Breast epithelium (tissue), 4 donors: ENCODE measurements around the gene OLFM4. TPM values are rescaled to one million over a fixed set of nuclear protein-coding genes. Genes with fewer than 3 reads are reported as not detected.

Source experiments
- DNase-seq, 2 donors: peaks; one replicate each; pipeline ENCODE4 v3.0.0-alpha.2; 2019; ENCODE audit warnings: low spot score in 2 of 2
- H3K27ac ChIP-seq, 2 donors: fragments of 200-600 bp; sonication (generic) in 1 of 2; one replicate each; pipeline ENCODE4 v1.5.1; 2016 to 2019; ENCODE audit warnings: mild to moderate bottlenecking in 1 of 2
- H3K27me3 ChIP-seq, 2 donors: fragments of 200-600 bp; sonication (generic) in 1 of 2; one replicate each; pipeline versions ENCODE4 v1.5.1 to v1.6.0; 2017 to 2019; ENCODE audit warnings: control low read depth in 1 of 2, mild to moderate bottlenecking in 1 of 2
- H3K36me3 ChIP-seq: fragments of 200-600 bp; one replicate; pipeline ENCODE4 v1.5.1; 2019
- H3K4me1 ChIP-seq, 2 donors: fragments of 200-600 bp; sonication (generic); one replicate each; pipeline ENCODE4 v1.5.1; 2016 to 2019; ENCODE audit warnings: control low read depth in 1 of 2
- H3K4me3 ChIP-seq, 3 donors: fragments of 200-600 bp; sonication (generic); 1 replicate in 2 of 3; 2 replicates in 1 of 3; pipeline ENCODE4 v1.5.1; 2016 to 2019; ENCODE audit warnings: mild to moderate bottlenecking in 3 of 3, moderate library complexity in 2 of 3
- H3K9me3 ChIP-seq, 2 donors: fragments of 200-600 bp; sonication (generic) in 1 of 2; one replicate each; pipeline ENCODE4 v1.5.1; 2016 to 2019; ENCODE audit warnings: control low read depth in 1 of 2
- POLR2A ChIP-seq: fragments of 450-650 bp; IDR thresholded peaks from one replicate; pipeline ENCODE4 v1.6.1; 2016; ENCODE audit warnings: antibody characterized with exemption, mild to moderate bottlenecking, moderate library complexity
- POLR2AphosphoS5 ChIP-seq, 3 donors: sonication (generic); formaldehyde crosslinking; IDR thresholded peaks; one replicate each; pipeline ENCODE4 v1.6.1; 2017; ENCODE audit warnings: antibody characterized with exemption in 3 of 3
- intact Hi-C: fragments of 100-400 bp; cut with DNase I; formaldehyde crosslinking; loops from one replicate; pipeline ENCODE4 v1.15.1; 2023; ENCODE audit warnings: low total_unique reads
- total RNA-seq, 3 donors: library from RNA; depleted of rRNA; stranded (reverse); fragments of >200 nt; gene quantifications; one replicate each; pipeline ENCODE4 v1.1.0, GENCODE V29; 2016
- TF ChIP-seq, protein P1 (sequence below), 3 donors: fragments of 450-650 bp; IDR thresholded peaks; one replicate each; pipeline ENCODE4 v1.5.1; 2016 to 2017; ENCODE audit warnings: antibody characterized with exemption in 3 of 3, mild to moderate bottlenecking in 3 of 3, moderate library complexity in 3 of 3

OLFM4 gene
- total RNA-seq, 3 donors from 2014 or later: 0.32 to 144 (median 1.9) TPM

DNA sequence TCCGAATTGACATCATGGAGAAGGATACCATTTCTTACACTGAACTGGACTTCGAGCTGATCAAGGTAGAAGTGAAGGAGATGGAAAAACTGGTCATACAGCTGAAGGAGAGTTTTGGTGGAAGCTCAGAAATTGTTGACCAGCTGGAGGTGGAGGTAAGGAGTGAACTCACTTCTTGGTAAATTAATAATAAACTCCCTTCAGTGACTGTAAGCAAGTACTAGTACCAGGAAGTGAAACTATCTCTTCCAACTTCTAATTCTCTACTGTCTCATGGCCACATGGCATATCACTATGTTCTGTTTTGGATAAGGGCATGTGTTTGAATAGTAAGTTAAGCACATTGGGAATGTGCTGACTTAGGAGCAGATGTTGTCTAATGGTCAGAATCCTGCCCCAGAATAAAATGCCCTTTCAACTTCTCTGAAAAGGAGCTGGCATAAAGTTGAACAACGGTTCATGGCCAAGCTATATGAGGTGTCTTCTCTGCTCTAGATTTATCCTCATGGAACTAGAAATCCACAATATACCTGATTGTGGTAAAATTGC is 13.4 kb downstream of the OLFM4 start:
- Histone ChIP-seq H3K27ac (no peak overlapping the region), H3K27me3 (no peaks in the 10 kb centered on the region), H3K4me3 (no peak overlapping the region), H3K4me1 (peaks cover 0 to 6% of the 10 kb centered on the region in 2 donors), H3K9me3 (no peaks in the 10 kb centered on the region), H3K36me3 (no peaks in the 10 kb centered on the region)
- no peak for DNase-seq
- intact Hi-C loops: no loop called here
- TF ChIP-seq, protein P1, sequence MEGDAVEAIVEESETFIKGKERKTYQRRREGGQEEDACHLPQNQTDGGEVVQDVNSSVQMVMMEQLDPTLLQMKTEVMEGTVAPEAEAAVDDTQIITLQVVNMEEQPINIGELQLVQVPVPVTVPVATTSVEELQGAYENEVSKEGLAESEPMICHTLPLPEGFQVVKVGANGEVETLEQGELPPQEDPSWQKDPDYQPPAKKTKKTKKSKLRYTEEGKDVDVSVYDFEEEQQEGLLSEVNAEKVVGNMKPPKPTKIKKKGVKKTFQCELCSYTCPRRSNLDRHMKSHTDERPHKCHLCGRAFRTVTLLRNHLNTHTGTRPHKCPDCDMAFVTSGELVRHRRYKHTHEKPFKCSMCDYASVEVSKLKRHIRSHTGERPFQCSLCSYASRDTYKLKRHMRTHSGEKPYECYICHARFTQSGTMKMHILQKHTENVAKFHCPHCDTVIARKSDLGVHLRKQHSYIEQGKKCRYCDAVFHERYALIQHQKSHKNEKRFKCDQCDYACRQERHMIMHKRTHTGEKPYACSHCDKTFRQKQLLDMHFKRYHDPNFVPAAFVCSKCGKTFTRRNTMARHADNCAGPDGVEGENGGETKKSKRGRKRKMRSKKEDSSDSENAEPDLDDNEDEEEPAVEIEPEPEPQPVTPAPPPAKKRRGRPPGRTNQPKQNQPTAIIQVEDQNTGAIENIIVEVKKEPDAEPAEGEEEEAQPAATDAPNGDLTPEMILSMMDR (IDR thresholded peaks at IDR 0.05): no peak
- TF ChIP-seq POLR2AphosphoS5 (IDR thresholded peaks at IDR 0.05) (no peak), POLR2A (no peak)

DNA sequence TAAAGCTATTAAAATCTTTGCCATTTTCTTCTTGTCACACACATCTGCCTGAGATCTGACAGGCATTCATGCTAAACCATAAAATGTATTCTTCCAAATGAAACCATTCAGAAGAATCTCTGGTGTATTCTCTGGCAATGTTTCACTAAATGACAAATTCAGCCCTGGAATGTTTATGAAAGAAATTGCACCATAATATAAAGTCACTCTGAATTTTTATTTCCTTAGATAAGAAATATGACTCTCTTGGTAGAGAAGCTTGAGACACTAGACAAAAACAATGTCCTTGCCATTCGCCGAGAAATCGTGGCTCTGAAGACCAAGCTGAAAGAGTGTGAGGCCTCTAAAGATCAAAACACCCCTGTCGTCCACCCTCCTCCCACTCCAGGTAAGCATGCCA is 14.3 kb downstream of the OLFM4 start:
- no peak for DNase-seq
- H3K4me3 ChIP-seq: no peak overlapping the region
- no peak for TF ChIP-seq POLR2A
- TF ChIP-seq POLR2AphosphoS5 (IDR thresholded peaks at IDR 0.05): no peak
- TF ChIP-seq, protein P1 (IDR thresholded peaks at IDR 0.05): no peak
- intact Hi-C loops: no loop called here
- H3K27me3 ChIP-seq: no peaks in the 10 kb centered on the region
- no peaks in the 10 kb centered on the region for H3K36me3 ChIP-seq
- peaks cover 0 to 6% of the 10 kb centered on the region in 2 donors for H3K4me1 ChIP-seq
- no peaks in the 10 kb centered on the region for H3K9me3 ChIP-seq
- no peak overlapping the region for H3K27ac ChIP-seq

- TF ChIP-seq POLR2A: no peak
- TF ChIP-seq, protein P1 (IDR thresholded peaks at IDR 0.05): no peak
- TF ChIP-seq POLR2AphosphoS5 (IDR thresholded peaks at IDR 0.05): no peak
- Histone ChIP-seq H3K4me1 (peaks cover 0 to 6% of the 10 kb centered on the region in 2 donors), H3K9me3 (no peaks in the 10 kb centered on the region), H3K36me3 (no peaks in the 10 kb centered on the region), H3K27me3 (no peaks in the 10 kb centered on the region), H3K27ac (no peak overlapping the region), H3K4me3 (no peak overlapping the region)
- intact Hi-C loops: no loop called here
- no peak for DNase-seq
These were observed 14.8 kb downstream of the OLFM4 start for GRCh38 chr13:53043398-53043797.

GRCh38 chr13:53045189-53045588 is 16.6 kb downstream of the OLFM4 start:
- TF ChIP-seq, protein P1 (IDR thresholded peaks at IDR 0.05): no peak
- TF ChIP-seq POLR2A (no peak), POLR2AphosphoS5 (IDR thresholded peaks at IDR 0.05) (no peak)
- Histone ChIP-seq H3K9me3 (no peaks in the 10 kb centered on the region), H3K27me3 (no peaks in the 10 kb centered on the region), H3K27ac (no peak overlapping the region), H3K4me1 (peaks cover 0 to 6% of the 10 kb centered on the region in 2 donors), H3K36me3 (no peaks in the 10 kb centered on the region), H3K4me3 (no peak overlapping the region)
- peak in 1 of 2 donors; percentile 19 for DNase-seq
- intact Hi-C loops: no loop called here

DNA sequence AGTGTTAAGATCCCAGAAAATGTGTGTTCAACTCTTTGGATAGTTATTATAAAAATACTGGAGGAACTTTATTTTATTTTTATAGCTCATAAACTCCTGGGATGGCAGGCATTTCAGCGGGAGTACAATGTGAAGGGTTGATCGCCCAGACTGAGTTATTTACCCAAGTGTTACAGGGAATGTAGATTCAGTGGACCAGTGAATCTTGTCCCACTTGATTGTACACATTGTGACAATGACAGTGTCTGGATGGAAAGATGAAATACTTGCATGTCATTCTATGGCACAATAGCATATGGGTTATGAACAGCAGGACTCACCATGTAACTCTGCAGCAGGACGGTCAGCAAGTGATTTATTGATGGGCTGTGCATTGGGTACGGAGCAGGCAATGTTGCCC is 20.3 kb downstream of the OLFM4 start:
- Histone ChIP-seq H3K36me3 (no peaks in the 10 kb centered on the region), H3K27ac (no peak overlapping the region), H3K9me3 (no peaks in the 10 kb centered on the region), H3K27me3 (no peaks in the 10 kb centered on the region), H3K4me1 (peaks cover 0 to 6% of the 10 kb centered on the region in 2 donors), H3K4me3 (no peak overlapping the region)
- no peak for TF ChIP-seq POLR2AphosphoS5 (IDR thresholded peaks at IDR 0.05)
- no peak for TF ChIP-seq POLR2A
- TF ChIP-seq, protein P1 (IDR thresholded peaks at IDR 0.05): no peak
- intact Hi-C loops: no loop called here
- DNase-seq: no peak
